Osteoblast (primary cell): ENCODE results near the gene PDGFD. TPM values are rescaled to one million over a fixed set of nuclear protein-coding genes. Genes with fewer than 3 reads are reported as not detected.

Source experiments
- DNase-seq: peaks from one replicate; pipeline ENCODE4 v3.0.0; 2011; ENCODE audit warnings: low spot score, mixed read lengths; ENCODE audit not compliant: insufficient read length; ENCODE audit errors: missing footprints
- H2AFZ ChIP-seq: 2 replicates; pipeline ENCODE4 v1.6.0; 2011; ENCODE audit warnings: mild to moderate bottlenecking, low read length
- H3K27ac ChIP-seq: 2 replicates; pipeline ENCODE4 v1.5.1; 2011; ENCODE audit warnings: mild to moderate bottlenecking, low read depth, low read length, moderate library complexity
- H3K27me3 ChIP-seq: 2 replicates; pipeline ENCODE4 v1.6.0; 2012; ENCODE audit warnings: mild to moderate bottlenecking, control low read depth, inconsistent platforms, low read length, moderate library complexity; ENCODE audit not compliant: insufficient read depth
- H3K36me3 ChIP-seq: 2 replicates; pipeline ENCODE4 v1.5.1; 2011; ENCODE audit warnings: mild to moderate bottlenecking, low read length, control low read depth, moderate library complexity; ENCODE audit not compliant: insufficient read depth
- H3K4me1 ChIP-seq: 2 replicates; pipeline ENCODE4 v1.5.1; 2011; ENCODE audit warnings: mild to moderate bottlenecking, low read length, control low read depth, moderate library complexity; ENCODE audit not compliant: insufficient read depth
- H3K4me2 ChIP-seq: 2 replicates; pipeline ENCODE4 v1.6.0; 2011; ENCODE audit warnings: mild to moderate bottlenecking, low read length; ENCODE audit not compliant: insufficient read depth
- H3K4me3 ChIP-seq: fragments of 200-600 bp; sonication (generic); 3 replicates; pipeline ENCODE4 v1.5.1; 2012; ENCODE audit warnings: mild to moderate bottlenecking, low read length, inconsistent platforms; ENCODE audit not compliant: insufficient read depth
- H3K79me2 ChIP-seq: 2 replicates; pipeline ENCODE4 v1.6.0; 2012; ENCODE audit warnings: mild to moderate bottlenecking, low read length, control low read depth, inconsistent platforms; ENCODE audit not compliant: insufficient read depth
- H3K9me3 ChIP-seq: 2 replicates; pipeline ENCODE4 v1.5.1; 2011; ENCODE audit warnings: low read depth, low read length, control low read depth
- H4K20me1 ChIP-seq: 2 replicates; pipeline ENCODE4 v1.6.0; 2012; ENCODE audit warnings: mild to moderate bottlenecking, low read length, control low read depth; ENCODE audit not compliant: insufficient read depth
- total RNA-seq: library from RNA; depleted of rRNA; stranded (reverse); fragments of >200 nt; gene quantifications from 2 replicates; pipeline ENCODE4 v1.2.3, GENCODE V29; 2012
- TF ChIP-seq, protein P1 (sequence below): IDR thresholded peaks from 2 replicates; pipeline ENCODE4 v1.5.1; 2011; ENCODE audit warnings: mild to moderate bottlenecking, low read depth, low read length, moderate library complexity; ENCODE audit errors: extremely low read depth

PDGFD gene
- total RNA-seq, 1 donor: 4.7 TPM

DNA sequence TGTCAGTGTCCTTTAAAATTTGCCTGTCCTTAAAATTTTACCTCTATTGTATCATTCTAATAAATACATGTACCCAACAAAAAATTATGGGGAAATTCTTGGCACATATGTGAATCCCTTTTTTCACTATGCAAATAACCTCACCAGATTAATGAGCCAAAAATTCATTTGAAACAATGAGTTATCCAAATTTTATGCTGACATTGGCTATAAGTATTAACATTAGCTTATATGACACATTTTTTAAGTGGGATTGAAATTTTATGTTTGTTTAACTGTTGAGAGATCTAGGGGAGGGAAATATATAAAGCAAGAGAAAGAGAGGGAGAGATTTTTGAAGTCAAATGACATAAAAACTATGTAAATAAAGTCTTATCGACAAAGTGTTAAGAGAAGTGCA is 11.8 kb upstream of the PDGFD start:
- Histone ChIP-seq H3K27me3 (no peaks in the 10 kb centered on the region), H4K20me1 (no peaks in the 10 kb centered on the region), H3K79me2 (no peaks in the 10 kb centered on the region), H3K4me1 (no peaks in the 10 kb centered on the region), H3K36me3 (no peaks in the 10 kb centered on the region), H2AFZ (no peak overlapping the region), H3K27ac (no peak overlapping the region), H3K4me2 (no peak overlapping the region), H3K4me3 (no peak overlapping the region), H3K9me3 (no peaks in the 10 kb centered on the region)
- no peak for DNase-seq
- TF ChIP-seq, protein P1, sequence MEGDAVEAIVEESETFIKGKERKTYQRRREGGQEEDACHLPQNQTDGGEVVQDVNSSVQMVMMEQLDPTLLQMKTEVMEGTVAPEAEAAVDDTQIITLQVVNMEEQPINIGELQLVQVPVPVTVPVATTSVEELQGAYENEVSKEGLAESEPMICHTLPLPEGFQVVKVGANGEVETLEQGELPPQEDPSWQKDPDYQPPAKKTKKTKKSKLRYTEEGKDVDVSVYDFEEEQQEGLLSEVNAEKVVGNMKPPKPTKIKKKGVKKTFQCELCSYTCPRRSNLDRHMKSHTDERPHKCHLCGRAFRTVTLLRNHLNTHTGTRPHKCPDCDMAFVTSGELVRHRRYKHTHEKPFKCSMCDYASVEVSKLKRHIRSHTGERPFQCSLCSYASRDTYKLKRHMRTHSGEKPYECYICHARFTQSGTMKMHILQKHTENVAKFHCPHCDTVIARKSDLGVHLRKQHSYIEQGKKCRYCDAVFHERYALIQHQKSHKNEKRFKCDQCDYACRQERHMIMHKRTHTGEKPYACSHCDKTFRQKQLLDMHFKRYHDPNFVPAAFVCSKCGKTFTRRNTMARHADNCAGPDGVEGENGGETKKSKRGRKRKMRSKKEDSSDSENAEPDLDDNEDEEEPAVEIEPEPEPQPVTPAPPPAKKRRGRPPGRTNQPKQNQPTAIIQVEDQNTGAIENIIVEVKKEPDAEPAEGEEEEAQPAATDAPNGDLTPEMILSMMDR: no peak

DNA sequence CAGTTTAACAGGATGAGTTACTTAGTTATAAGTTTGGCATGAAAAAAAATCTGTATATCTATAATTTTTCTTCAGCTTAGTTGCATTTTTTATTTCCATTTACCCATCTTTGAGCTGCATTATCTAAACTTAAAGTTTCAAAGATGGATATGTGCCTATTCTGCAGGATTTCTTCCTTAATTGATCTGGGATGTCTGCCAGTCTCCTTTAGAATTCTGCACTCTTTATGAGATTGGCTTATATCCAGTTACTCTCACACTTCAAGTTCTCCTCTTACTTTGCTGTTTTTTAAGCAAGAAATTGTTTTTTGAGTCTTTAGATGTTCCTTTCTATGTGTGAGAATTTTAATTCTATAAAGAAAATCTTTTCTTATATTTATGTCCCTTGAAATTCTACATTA is 5.1 kb upstream of the PDGFD start:
- Histone ChIP-seq H3K79me2 (no peaks in the 10 kb centered on the region), H3K36me3 (no peaks in the 10 kb centered on the region), H3K27me3 (no peaks in the 10 kb centered on the region), H3K9me3 (no peaks in the 10 kb centered on the region), H3K27ac (no peak overlapping the region), H2AFZ (no peak overlapping the region), H3K4me3 (no peak overlapping the region), H3K4me2 (no peak overlapping the region), H3K4me1 (no peaks in the 10 kb centered on the region), H4K20me1 (no peaks in the 10 kb centered on the region)
- TF ChIP-seq, protein P1: no peak
- no peak for DNase-seq

DNA sequence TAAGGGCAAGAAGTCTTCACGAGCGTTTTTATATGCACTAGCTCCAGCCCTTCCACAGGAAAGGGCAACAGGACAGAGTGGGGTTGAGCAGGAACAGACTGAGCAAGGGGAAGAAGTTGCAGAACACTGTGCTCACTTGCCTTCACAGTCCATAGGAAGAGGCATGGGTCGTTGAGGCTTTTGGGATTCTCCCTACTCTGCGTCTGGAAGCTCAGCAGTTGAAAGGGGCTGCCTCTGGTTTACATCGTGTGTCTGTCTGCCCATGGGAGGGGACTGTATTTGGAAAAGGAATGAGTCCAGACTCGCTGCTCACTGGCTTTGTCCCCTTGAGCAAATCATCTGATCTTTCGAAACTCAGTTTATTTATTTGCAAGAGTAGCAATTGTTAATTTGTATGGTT is 1.1 kb upstream of the PDGFD start:
- no peak overlapping the region for H3K27ac ChIP-seq
- no peak overlapping the region for H3K4me2 ChIP-seq
- TF ChIP-seq, protein P1: no peak

DNA sequence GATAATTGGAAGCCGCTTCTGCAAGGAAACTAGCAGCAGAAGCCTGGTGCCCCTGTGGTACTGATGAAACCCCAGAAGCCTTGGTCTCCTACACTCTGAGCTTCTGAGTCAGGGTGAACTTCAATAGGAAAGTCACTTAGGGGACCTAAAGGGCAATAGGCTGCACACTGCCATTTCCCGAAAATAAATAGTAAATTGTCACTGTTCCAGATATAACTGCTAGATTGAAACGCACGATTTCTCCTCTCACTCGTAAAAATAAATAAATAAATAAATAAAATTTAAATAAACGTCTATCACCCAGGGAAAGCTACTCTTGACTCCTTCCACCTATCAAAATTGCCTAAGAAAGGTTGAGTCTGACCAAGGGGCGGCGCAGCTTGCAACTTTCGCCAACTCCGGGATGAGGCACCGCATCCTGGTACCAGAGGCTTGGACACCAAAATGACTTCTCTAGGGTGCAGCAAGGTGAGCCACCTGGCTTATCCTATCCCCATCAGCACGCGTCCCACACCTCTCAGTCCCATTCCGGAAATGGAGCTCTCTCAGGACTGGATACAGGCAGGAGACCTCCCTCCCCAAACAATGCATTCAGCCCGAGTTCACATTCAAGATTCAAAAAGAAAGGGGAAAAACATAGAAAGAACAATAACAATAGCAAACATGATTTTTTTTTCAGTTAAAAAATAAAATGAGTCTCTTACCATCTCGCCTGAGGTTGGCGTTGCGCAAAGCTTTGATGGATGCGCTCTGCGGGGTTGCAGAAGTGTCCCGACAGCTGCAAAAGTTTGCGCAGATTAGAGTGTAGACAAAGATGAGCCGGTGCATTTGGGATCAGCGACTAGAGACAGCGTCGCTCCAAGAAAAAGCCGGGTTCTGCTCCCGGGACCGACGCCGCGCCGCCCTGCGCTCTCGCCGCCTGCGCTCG is 583 bp downstream of the PDGFD start:
- TF ChIP-seq, protein P1: no peak
- H3K27ac ChIP-seq: no peak overlapping the region
- no peaks in the 10 kb centered on the region for H3K9me3 ChIP-seq
- H3K36me3 ChIP-seq: no peaks in the 10 kb centered on the region
- H2AFZ ChIP-seq: peak overlapping the region; percentile 84
- peak; percentile 45 for DNase-seq
- H3K4me2 ChIP-seq: peak overlapping the region; percentile 80
- peaks cover 5% of the 10 kb centered on the region for H3K4me1 ChIP-seq
- H4K20me1 ChIP-seq: no peaks in the 10 kb centered on the region
- peak overlapping the region; percentile 71 for H3K4me3 ChIP-seq
- H3K27me3 ChIP-seq: no peaks in the 10 kb centered on the region
- H3K79me2 ChIP-seq: no peaks in the 10 kb centered on the region

More for the DNA sequence above, 1.1 kb upstream of the PDGFD start:
- no peak overlapping the region for H2AFZ ChIP-seq
- H4K20me1 ChIP-seq: no peaks in the 10 kb centered on the region
- no peaks in the 10 kb centered on the region for H3K79me2 ChIP-seq
- H3K27me3 ChIP-seq: no peaks in the 10 kb centered on the region
- no peak for DNase-seq
- H3K36me3 ChIP-seq: no peaks in the 10 kb centered on the region
- H3K4me3 ChIP-seq: no peak overlapping the region
- H3K9me3 ChIP-seq: no peaks in the 10 kb centered on the region
- peaks cover 5% of the 10 kb centered on the region for H3K4me1 ChIP-seq
